ENCODE measurements around the gene LPIN1. TPM values are rescaled to one million over a fixed set of nuclear protein-coding genes. Genes with fewer than 3 reads are reported as not detected.

The LPIN1 gene
- total and polyA plus RNA-seq, 2 of the 13 experiments (the other 11 are each of a cell fraction or from before 2014, with no cell fraction given): 9.7 to 19.4 TPM

- no peaks in the 10 kb centered on the region for H4K20me1 ChIP-seq (ENCODE audit: insufficient read depth, low read length)
- FAIRE-seq (no peak), ATAC-seq (no peak), DNase-seq (ENCODE audit: low spot score) (no peak)
- H3K9ac ChIP-seq (ENCODE audit: insufficient read depth, low read depth, low read length): no peak overlapping the region
- peaks cover 33% of the 10 kb centered on the region for H3K4me1 ChIP-seq (ENCODE audit: insufficient read depth, low read length)
- no peaks in the 10 kb centered on the region for H3K79me2 ChIP-seq (ENCODE audit: insufficient read depth, low read length)
- H3K9me3 ChIP-seq (ENCODE audit: low read length): no peaks in the 10 kb centered on the region
- TF ChIP-seq ZNF768 (CRISPR knock-in tag; IDR thresholded peaks at IDR 0.05) (peak; percentile 87; the same call in 1 of the 2 replicates), ISL2 (CRISPR knock-in tag; IDR thresholded peaks at IDR 0.05) (no peak), THAP11 (CRISPR knock-in tag; IDR thresholded peaks at IDR 0.05) (no peak), ZBTB7A (CRISPR knock-in tag; IDR thresholded peaks at IDR 0.05) (no peak), ZSCAN22 (CRISPR knock-in tag; IDR thresholded peaks at IDR 0.05) (no peak), ZSCAN25 (CRISPR knock-in tag; IDR thresholded peaks at IDR 0.05) (no peak), HMGXB3 (CRISPR knock-in tag; IDR thresholded peaks at IDR 0.05; ENCODE audit: borderline replicate concordance) (0 out of 2 replicates have a peak, but pooled peaks have one; percentile 14), HINFP (CRISPR knock-in tag; IDR thresholded peaks at IDR 0.05; ENCODE audit: low read depth) (no peak), ZNF577 (CRISPR knock-in tag; IDR thresholded peaks at IDR 0.05; ENCODE audit: borderline replicate concordance, low read depth) (no peak), FOSL2 (CRISPR knock-in tag; IDR thresholded peaks at IDR 0.05) (0 out of 2 replicates have a peak, but pooled peaks have one; percentile 27), ZNF703 (CRISPR knock-in tag; IDR thresholded peaks at IDR 0.05; ENCODE audit: borderline replicate concordance) (no peak), ZNF883 (CRISPR knock-in tag; IDR thresholded peaks at IDR 0.05; ENCODE audit: not compliant biosample characterization) (no peak), KDM1A (CRISPR knock-in tag; IDR thresholded peaks at IDR 0.05) (0 out of 2 replicates have a peak, but pooled peaks have one; percentile 8), ZNF558 (CRISPR knock-in tag; IDR thresholded peaks at IDR 0.05; ENCODE audit: borderline replicate concordance) (no peak), CSRNP2 (CRISPR knock-in tag; conservative IDR thresholded peaks at IDR 0.05; ENCODE audit: low read depth) (no peak), SP2 (CRISPR knock-in tag; IDR thresholded peaks at IDR 0.05) (no peak)
- ChIA-PET POLR2A (no interaction called here), CTCF (ENCODE audit: low intra/inter-chr PET ratio, low total read pairs) (no interaction called here)
- H3K27me3 ChIP-seq (ENCODE audit: control insufficient read depth in 1 of 2, insufficient read depth in 2 of 2, low read length in 2 of 2): peaks cover 5 to 41% of the 10 kb centered on the region in 2 experiments; a peak in 3 of 5 replicates
- in situ Hi-C loops (cut with HindIII; ENCODE audit: extremely low pct_ligation_motif_present, low pct_unique_long_range_greater_than_20kb): no loop called here
- no peak overlapping the region for H3K27ac ChIP-seq (ENCODE audit: extremely low read length, insufficient read depth, low read length)
- no peak overlapping the region for H2AFZ ChIP-seq (ENCODE audit: low read length)
- no TSS peak for BruUV-seq (replicated peaks)
- H3K36me3 ChIP-seq (replicated peaks in 1 of 2; ENCODE audit: control insufficient read depth in 1 of 2, insufficient read depth in 2 of 2, low read length in 2 of 2): no peaks in the 10 kb centered on the region
- WGBS (ENCODE audit: low lambda C conversion rate): 2% methylated on average over 1 of the region's 1 CpG
- no peak overlapping the region for H3K4me3 ChIP-seq (replicated peaks in 1 of 3; ENCODE audit: insufficient read depth in 1 of 3, low read depth in 2 of 3, low read length in 3 of 3)
- H3K4me2 ChIP-seq (ENCODE audit: low read depth, low read length): no peak overlapping the region; the same call in 1 of the 2 replicates
- intact Hi-C loops (cut with micrococcal nuclease; ENCODE audit: unreplicated experiment): no loop called here
Observed at GRCh38 chr2:11717623-11718022, 28.8 kb upstream of the LPIN1 start.
